ENCODE data around the gene PARD3. TPM values are rescaled to one million over a fixed set of nuclear protein-coding genes. Genes with fewer than 3 reads are reported as not detected.

The PARD3 gene
- total RNA-seq, 4 donors from 2014 or later, result 98.9 to 122 (median 105) TPM

DNA sequence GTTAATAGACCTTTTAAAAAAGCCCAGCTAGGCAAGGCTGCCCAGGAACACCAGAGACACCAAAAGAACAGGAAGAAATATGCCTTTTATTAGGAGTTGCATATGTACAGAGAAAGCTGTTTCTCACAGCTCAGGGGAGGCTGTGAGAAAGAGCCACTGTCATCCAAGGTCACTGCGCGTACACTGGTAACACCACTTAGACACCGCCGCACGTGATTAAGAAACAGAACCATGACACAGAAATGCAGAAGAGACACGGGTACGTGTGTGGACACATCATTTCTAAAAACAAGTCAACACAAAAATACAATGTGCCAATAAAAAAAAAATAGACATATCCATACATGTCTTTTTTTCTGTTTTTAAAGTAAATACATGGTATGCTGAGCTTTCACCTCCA, 705.6 kb downstream of the PARD3 start:
- H3K27ac ChIP-seq (replicated peaks in 1 of 4), result no peak overlapping the region
- H3K9me3 ChIP-seq, result no peaks in the 10 kb centered on the region
- 96% methylated on average over 7 of the region's 7 CpGs for WGBS
- no peak overlapping the region for H3K4me3 ChIP-seq
- no peaks in the 10 kb centered on the region for H3K4me1 ChIP-seq
- intact Hi-C loops (cut with DNase I), result no loop called here
- TF ChIP-seq, protein P1, sequence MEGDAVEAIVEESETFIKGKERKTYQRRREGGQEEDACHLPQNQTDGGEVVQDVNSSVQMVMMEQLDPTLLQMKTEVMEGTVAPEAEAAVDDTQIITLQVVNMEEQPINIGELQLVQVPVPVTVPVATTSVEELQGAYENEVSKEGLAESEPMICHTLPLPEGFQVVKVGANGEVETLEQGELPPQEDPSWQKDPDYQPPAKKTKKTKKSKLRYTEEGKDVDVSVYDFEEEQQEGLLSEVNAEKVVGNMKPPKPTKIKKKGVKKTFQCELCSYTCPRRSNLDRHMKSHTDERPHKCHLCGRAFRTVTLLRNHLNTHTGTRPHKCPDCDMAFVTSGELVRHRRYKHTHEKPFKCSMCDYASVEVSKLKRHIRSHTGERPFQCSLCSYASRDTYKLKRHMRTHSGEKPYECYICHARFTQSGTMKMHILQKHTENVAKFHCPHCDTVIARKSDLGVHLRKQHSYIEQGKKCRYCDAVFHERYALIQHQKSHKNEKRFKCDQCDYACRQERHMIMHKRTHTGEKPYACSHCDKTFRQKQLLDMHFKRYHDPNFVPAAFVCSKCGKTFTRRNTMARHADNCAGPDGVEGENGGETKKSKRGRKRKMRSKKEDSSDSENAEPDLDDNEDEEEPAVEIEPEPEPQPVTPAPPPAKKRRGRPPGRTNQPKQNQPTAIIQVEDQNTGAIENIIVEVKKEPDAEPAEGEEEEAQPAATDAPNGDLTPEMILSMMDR (IDR thresholded peaks at IDR 0.05), result no peak
- TF ChIP-seq POLR2AphosphoS5 (IDR thresholded peaks at IDR 0.05), result no peak
- DNase-seq (ENCODE audit: extremely low spot score), result no peak
- H3K27me3 ChIP-seq, result no peaks in the 10 kb centered on the region
- peaks cover 8 to 21% (median 12%) of the 10 kb centered on the region in 4 donors for H3K36me3 ChIP-seq

DNA sequence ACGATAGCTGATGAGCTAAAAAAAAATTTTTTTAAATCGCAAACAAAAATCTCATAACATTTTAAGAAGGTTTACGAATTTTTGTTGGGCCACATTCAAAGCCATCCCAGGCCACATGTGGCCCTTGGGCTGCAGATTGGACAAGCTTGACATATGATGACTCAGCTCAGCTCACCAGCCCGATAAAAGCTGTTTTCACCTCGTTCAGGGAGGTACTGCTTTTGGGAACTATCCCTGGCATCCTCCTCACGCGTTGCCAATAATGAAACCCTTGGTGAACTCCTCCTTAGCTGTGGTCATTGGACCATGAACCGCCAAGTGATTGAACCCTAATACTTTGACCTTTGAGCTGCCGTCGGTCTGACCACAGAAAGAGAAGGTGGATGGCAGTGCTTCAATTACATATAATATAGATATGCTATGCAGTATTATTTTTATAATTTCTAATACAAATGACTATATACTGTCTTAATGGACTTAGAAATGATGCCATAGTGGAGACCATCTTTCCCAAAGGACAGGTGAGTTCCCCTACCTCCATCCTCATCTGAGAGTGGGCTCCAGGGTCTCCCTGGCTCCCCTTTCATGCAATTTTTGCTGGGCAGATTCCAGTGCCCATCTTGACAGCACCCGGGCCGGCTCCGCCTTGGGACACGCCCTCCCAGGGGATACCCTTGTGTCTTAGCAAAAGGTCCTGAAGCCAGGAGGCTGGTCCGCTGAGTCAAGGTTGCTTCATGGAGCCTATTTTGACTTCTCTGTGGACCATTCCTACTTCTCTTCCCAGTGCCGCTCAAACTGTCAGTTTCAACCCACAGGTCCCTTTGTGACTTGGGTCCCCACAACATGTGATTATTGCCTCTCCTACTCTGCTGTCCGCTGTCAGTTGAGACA, 707.2 kb downstream of the PARD3 start:
- no peaks in the 10 kb centered on the region for H3K27me3 ChIP-seq
- H3K4me1 ChIP-seq, result peaks cover 0 to 10% (median 7%) of the 10 kb centered on the region in 4 donors
- intact Hi-C loops (cut with DNase I), result no loop called here
- peaks cover 8 to 21% (median 12%) of the 10 kb centered on the region in 4 donors for H3K36me3 ChIP-seq
- H3K4me3 ChIP-seq, result no peak overlapping the region
- TF ChIP-seq POLR2AphosphoS5 (IDR thresholded peaks at IDR 0.05), result no peak
- no peak for TF ChIP-seq POLR2A (IDR thresholded peaks at IDR 0.05; ENCODE audit: low read depth)
- no peak for TF ChIP-seq EP300 (IDR thresholded peaks at IDR 0.05)
- TF ChIP-seq, protein P1 (IDR thresholded peaks at IDR 0.05), result no peak
- H3K9me3 ChIP-seq, result no peaks in the 10 kb centered on the region
- DNase-seq (ENCODE audit: extremely low spot score), result peak; percentile 80
- no peak overlapping the region for H3K27ac ChIP-seq (replicated peaks in 1 of 4)
- WGBS, result 92% methylated on average over 15 of the region's 17 CpGs

DNA sequence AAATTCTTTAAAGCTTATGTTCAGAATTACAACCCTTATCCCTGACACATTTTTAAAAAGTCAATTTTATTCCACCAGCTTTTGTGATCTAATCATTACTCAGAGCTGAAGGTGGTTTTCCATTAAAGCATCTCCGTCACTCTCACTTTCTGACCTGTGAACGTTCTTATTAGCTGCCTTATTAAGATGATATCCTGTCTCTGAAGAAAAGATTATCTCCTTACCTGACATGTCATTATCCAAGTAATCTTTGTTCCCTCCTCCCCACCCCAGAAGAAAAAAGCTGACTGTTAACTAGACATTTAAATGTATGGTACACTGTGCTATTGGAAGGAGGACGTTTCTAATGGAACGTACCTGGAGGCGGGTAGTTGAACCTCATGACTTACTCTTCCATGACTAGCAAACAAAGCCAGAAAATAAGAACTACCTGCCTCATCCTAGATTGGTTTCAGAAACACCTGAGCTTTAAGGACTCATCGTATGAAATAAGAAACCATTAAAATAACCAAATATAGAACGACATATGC, 708.7 kb downstream of the PARD3 start:
- no peak overlapping the region for H3K4me3 ChIP-seq
- DNase-seq (ENCODE audit: extremely low spot score), result no peak
- H3K4me1 ChIP-seq, result peaks cover 0 to 24% (median 20%) of the 10 kb centered on the region in 4 donors
- peaks cover 7 to 15% (median 12%) of the 10 kb centered on the region in 4 donors for H3K36me3 ChIP-seq
- no peaks in the 10 kb centered on the region for H3K27me3 ChIP-seq
- no peak for TF ChIP-seq POLR2AphosphoS5 (IDR thresholded peaks at IDR 0.05)
- no peak overlapping the region for H3K27ac ChIP-seq (replicated peaks in 1 of 4)
- 94% methylated on average over 7 of the region's 7 CpGs for WGBS
- intact Hi-C loops (cut with DNase I), result no loop called here
- H3K9me3 ChIP-seq, result no peaks in the 10 kb centered on the region

DNA sequence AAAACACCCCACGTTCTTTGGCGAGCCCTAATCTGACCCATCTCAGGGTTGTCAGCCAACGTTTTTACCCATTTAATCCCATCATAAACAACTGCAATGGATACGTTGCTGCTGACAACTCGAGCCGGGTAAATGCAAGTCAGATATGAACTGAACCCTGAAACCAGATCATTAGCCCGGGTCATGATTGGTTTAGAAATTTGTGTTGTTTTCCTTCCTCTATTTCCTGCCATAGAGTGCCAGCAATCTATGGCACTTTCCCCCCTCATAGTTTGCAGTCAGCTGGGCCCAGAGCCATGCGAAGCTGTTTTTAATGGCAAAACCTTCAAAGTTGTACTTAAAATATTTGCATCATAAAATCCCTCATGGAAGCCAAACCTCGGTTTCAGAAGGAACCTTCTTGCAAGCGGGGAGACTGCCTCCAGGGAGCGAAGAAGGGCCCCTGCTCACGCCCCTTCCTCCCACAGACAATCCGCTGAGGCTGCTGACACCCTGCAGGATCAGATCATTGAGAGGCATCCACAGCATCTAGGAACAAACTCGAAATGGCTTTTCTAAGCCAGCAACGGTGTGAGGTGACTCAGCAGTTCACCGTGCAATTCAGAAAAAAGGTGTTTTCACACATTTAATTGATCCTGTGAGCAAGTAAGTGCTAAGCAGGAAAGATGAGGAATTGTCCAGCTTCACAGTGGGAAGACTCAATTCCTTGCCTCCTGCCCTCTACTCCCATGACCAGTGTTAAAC, 710.1 kb downstream of the PARD3 start:
- no peak overlapping the region for H3K27ac ChIP-seq (replicated peaks in 1 of 4)
- no peaks in the 10 kb centered on the region for H3K27me3 ChIP-seq
- peaks cover 0 to 28% (median 25%) of the 10 kb centered on the region in 4 donors for H3K4me1 ChIP-seq
- no peaks in the 10 kb centered on the region for H3K9me3 ChIP-seq
- H3K4me3 ChIP-seq, result no peak overlapping the region
- 62% methylated on average over 16 of the region's 16 CpGs for WGBS
- no peak for TF ChIP-seq POLR2AphosphoS5 (IDR thresholded peaks at IDR 0.05)
- TF ChIP-seq, protein P1 (IDR thresholded peaks at IDR 0.05), result no peak
- TF ChIP-seq POLR2A (IDR thresholded peaks at IDR 0.05; ENCODE audit: low read depth), result no peak
- no peak for TF ChIP-seq EP300 (IDR thresholded peaks at IDR 0.05)
- intact Hi-C loops (cut with DNase I), result no loop called here
- H3K36me3 ChIP-seq, result peaks cover 0 to 3% (median under 1%) of the 10 kb centered on the region in 4 donors
- no peak for DNase-seq (ENCODE audit: extremely low spot score)
